ENCODE results near the gene TM4SF20. TPM values are rescaled to one million over a fixed set of nuclear protein-coding genes. Genes with fewer than 3 reads are reported as not detected.
"Not testable (repeated sequence)": the region's sequence is repeated elsewhere in the genome, so short reads cannot be mapped to it uniquely, and the experiment has no call there.

Gene TM4SF20
- total RNA-seq, 4 donors from 2014 or later: not detected

GRCh38 chr2:227390468-227391256 lies 11.6 kb upstream of the TM4SF20 start:
- no peaks in the 10 kb centered on the region for H3K4me1 ChIP-seq
- H3K27me3 ChIP-seq: no peaks in the 10 kb centered on the region
- TF ChIP-seq EP300 (IDR thresholded peaks at IDR 0.05): no peak
- TF ChIP-seq POLR2A (IDR thresholded peaks at IDR 0.05): no peak
- TF ChIP-seq CTCF (IDR thresholded peaks at IDR 0.05): no peak
- TF ChIP-seq POLR2AphosphoS5 (IDR thresholded peaks at IDR 0.05): no peak
- no peak overlapping the region for H3K27ac ChIP-seq
- peaks cover 0 to 9% (median 0%) of the 10 kb centered on the region in 3 donors for H3K9me3 ChIP-seq
- ATAC-seq: no peak
- no peak overlapping the region for H3K4me3 ChIP-seq
- WGBS, 2 donors (ENCODE audit: low coverage in 1 of 2): 87 to 92% methylated on average over 5 to 15 of the region's 17 CpGs
- no peaks in the 10 kb centered on the region for H3K36me3 ChIP-seq

GRCh38 chr2:227389661-227390060 lies 10.6 kb upstream of the TM4SF20 start:
- Histone ChIP-seq H3K9me3 (peaks cover 0 to 9% (median 0%) of the 10 kb centered on the region in 3 donors), H3K4me3 (no peak overlapping the region), H3K4me1 (no peaks in the 10 kb centered on the region), H3K27me3 (no peaks in the 10 kb centered on the region), H3K27ac (no peak overlapping the region), H3K36me3 (no peaks in the 10 kb centered on the region)
- WGBS, 2 donors (ENCODE audit: low coverage in 1 of 2): 83 to 88% methylated on average over 1 to 3 of the region's 7 CpGs
- TF ChIP-seq POLR2AphosphoS5 (IDR thresholded peaks at IDR 0.05): no peak
- no peak for TF ChIP-seq CTCF (IDR thresholded peaks at IDR 0.05)
- TF ChIP-seq EP300 (IDR thresholded peaks at IDR 0.05): no peak
- TF ChIP-seq POLR2A (IDR thresholded peaks at IDR 0.05): no peak
- ATAC-seq: no peak

- Histone ChIP-seq H3K27ac (no peak overlapping the region), H3K4me3 (no peak overlapping the region), H3K4me1 (no peaks in the 10 kb centered on the region), H3K27me3 (peaks cover 2% of the 10 kb centered on the region), H3K36me3 (no peaks in the 10 kb centered on the region), H3K9me3 (peaks cover 0 to 9% (median 0%) of the 10 kb centered on the region in 3 donors)
- TF ChIP-seq POLR2AphosphoS5 (IDR thresholded peaks at IDR 0.05) (no peak), EP300 (IDR thresholded peaks at IDR 0.05) (no peak), CTCF (IDR thresholded peaks at IDR 0.05) (no peak), POLR2A (IDR thresholded peaks at IDR 0.05) (no peak)
- ATAC-seq: no peak
- WGBS, 2 donors (ENCODE audit: low coverage in 1 of 2): 61 to 78% methylated on average over 3 of the region's 3 CpGs
Observed at GRCh38 chr2:227389231-227389630, 10.1 kb upstream of the TM4SF20 start.

- Histone ChIP-seq H3K4me1 (no peaks in the 10 kb centered on the region), H3K9me3 (peaks cover 0 to 9% (median 0%) of the 10 kb centered on the region in 3 donors), H3K4me3 (no peak overlapping the region), H3K27ac (no peak overlapping the region), H3K36me3 (no peaks in the 10 kb centered on the region), H3K27me3 (peaks cover 6% of the 10 kb centered on the region)
- TF ChIP-seq POLR2AphosphoS5 (IDR thresholded peaks at IDR 0.05) (no peak), CTCF (IDR thresholded peaks at IDR 0.05) (no peak), POLR2A (IDR thresholded peaks at IDR 0.05) (no peak), EP300 (IDR thresholded peaks at IDR 0.05) (no peak)
- ATAC-seq: no peak
- WGBS, 2 donors (ENCODE audit: low coverage in 1 of 2): 53 to 56% methylated on average over 6 of the region's 7 CpGs
Observed at GRCh38 chr2:227388537-227389011, 9.5 kb upstream of the TM4SF20 start.

GRCh38 chr2:227387583-227387982 lies 8.5 kb upstream of the TM4SF20 start, which contains the start of gene SCYGR1:
TSS of gene SCYGR1 (minus strand) at chr2:227387949. CDS start at chr2:227387949, 0 bp downstream.
- no CpG with 5 or more reads among the region's 7 CpGs for WGBS, 2 donors (ENCODE audit: low coverage in 1 of 2)
- H3K4me3 ChIP-seq, H3K4me1 ChIP-seq, H3K36me3 ChIP-seq, ATAC-seq, H3K27ac ChIP-seq, H3K9me3 ChIP-seq: not testable (repeated sequence)
- H3K27me3 ChIP-seq: peaks cover 12% of the 10 kb centered on the region
